ENCODE measurements around the gene CRCP. TPM values are rescaled to one million over a fixed set of nuclear protein-coding genes. Genes with fewer than 3 reads are reported as not detected.
A peak's percentile ranks its signal among the peaks of the same experiment; 100 is the strongest.
"Not testable (repeated sequence)": the region's sequence is repeated elsewhere in the genome, so short reads cannot be mapped to it uniquely, and the experiment has no call there.

CRCP gene
- polyA plus RNA-seq, 1 experiment = 24.7 TPM

DNA sequence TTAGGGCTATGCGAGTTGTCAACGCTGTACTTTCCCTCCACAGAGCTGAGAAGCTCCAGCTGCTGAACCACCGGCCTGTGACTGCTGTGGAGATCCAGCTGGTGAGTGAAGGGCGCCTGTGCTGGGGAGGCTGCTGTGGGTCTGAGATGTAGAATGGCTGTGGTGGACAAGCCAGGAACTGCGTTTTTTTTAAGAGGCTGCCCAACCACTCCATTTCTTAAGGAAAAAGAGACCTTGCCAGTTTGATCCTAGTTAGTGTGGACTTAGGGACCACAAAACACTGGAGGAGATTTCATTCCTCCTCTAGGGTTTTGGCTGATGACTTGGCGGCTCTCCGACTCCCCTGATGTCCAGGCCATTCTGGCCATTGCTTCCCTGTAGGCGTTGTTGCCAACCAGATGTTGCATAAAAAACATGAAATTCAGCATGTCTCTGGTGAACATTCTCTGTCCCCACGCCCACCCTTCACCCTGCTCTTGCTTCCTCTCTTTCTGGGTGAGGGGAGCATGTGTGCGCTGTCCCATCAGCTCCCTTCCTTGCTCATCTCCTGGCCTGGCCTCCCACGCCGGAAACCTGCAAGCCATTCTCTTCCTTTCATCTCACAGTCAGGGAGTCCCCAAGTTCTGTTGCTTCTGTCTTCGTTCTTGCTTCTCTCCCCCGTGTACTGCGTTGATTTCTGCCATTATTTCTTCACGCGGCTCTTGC lies 30.9 kb downstream of the CRCP start:
- Histone ChIP-seq H3K4me3 (ENCODE audit: low read depth, low read length) (no peak overlapping the region), H3K36me3 (ENCODE audit: control insufficient read depth, insufficient read depth, low read length) (peaks cover 5% of the 10 kb centered on the region; the same call in 1 of the 2 replicates), H3K27me3 (ENCODE audit: control insufficient read depth, insufficient read depth, low read length) (no peaks in the 10 kb centered on the region)
- ChIA-PET POLR2A (no interaction called here), CTCF (interaction anchor here (0.6 kb wide), 1 partner anchor 773 kb away, joined by 3 read pairs; no protein-coding TSS in a partner anchor)
- 0 out of 2 replicates have a peak, but pooled peaks have one; percentile 3 for TF ChIP-seq CTCF (IDR thresholded peaks at IDR 0.05; ENCODE audit: insufficient read depth, low read depth, low read length)
- no peak for DNase-seq (ENCODE audit: low read depth)

DNA sequence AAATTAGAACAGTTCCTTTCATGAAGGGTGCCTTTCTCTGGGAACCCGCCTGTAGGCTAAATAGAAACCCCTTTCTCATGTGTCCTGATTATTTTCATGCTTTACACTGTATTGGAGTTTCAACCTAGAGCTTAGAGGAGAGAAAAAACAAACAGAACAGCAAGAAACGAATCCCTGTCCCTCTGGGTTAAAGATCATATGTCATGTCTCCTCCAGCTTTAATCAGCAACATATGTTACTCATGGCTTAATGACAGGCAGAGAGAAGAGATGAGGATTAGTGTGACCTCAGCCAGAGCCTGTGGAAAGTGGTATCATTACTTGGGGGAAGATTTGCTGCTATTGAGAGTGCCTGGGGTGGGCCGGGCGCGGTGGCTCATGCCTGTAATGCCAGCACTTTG lies 32.1 kb downstream of the CRCP start:
- no peak for DNase-seq (ENCODE audit: low read depth)
- no peak overlapping the region for H3K4me3 ChIP-seq (ENCODE audit: low read depth, low read length)
- POLR2A ChIA-PET = no interaction called here
- no peaks in the 10 kb centered on the region for H3K27me3 ChIP-seq (ENCODE audit: control insufficient read depth, insufficient read depth, low read length)
- CTCF ChIA-PET = interaction anchor here (0.6 to 1.0 kb wide), 5 partner anchors 10 to 381 kb away, joined by 3 read pairs; no protein-coding TSS in a partner anchor
- no peak for TF ChIP-seq CTCF (IDR thresholded peaks at IDR 0.05; ENCODE audit: insufficient read depth, low read depth, low read length)
- H3K36me3 ChIP-seq (ENCODE audit: control insufficient read depth, insufficient read depth, low read length) = peaks cover 5% of the 10 kb centered on the region; the same call in 1 of the 2 replicates

DNA sequence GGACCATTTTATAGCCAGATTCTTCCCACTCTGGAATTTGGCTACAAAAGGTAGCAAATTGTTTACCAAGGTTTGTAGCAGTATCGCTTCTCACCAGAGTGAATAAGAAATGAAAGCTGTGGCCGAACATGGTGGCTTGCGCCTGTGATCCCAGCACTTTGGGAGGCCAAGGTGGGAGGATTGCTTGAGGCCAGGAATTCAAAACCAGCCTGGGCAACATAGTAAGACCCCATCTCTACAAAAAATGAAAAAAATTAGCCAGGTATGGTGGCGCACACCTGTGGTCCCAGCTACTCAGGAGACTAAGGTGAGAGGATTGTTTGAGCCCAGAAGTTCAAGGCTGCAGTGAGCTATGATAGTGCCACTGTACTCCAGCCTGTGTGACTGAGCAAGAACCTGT lies 33.0 kb downstream of the CRCP start:
- H3K27me3 ChIP-seq (ENCODE audit: control insufficient read depth, insufficient read depth, low read length); H3K36me3 ChIP-seq (ENCODE audit: control insufficient read depth, insufficient read depth, low read length); DNase-seq (ENCODE audit: low read depth); H3K4me3 ChIP-seq (ENCODE audit: low read depth, low read length); CTCF ChIA-PET; POLR2A ChIA-PET: not testable (repeated sequence)

- no peak for DNase-seq (ENCODE audit: low read depth)
- Histone ChIP-seq H3K4me3 (ENCODE audit: low read depth, low read length) (no peak overlapping the region), H3K36me3 (ENCODE audit: control insufficient read depth, insufficient read depth, low read length) (peaks cover 4% of the 10 kb centered on the region; the same call in 1 of the 2 replicates), H3K27me3 (ENCODE audit: control insufficient read depth, insufficient read depth, low read length) (no peaks in the 10 kb centered on the region)
- POLR2A ChIA-PET = no interaction called here
- CTCF ChIA-PET = interaction anchor here (1.5 to 2.0 kb wide), 2 partner anchors 9 to 18 kb away, joined by 3 to 5 read pairs; no protein-coding TSS in a partner anchor
- TF ChIP-seq CTCF (IDR thresholded peaks at IDR 0.05; ENCODE audit: insufficient read depth, low read depth, low read length) = no peak
Observed at GRCh38 chr7:66150471-66150870, 35.8 kb downstream of the CRCP start.

GRCh38 chr7:66152371-66153191 lies 37.9 kb downstream of the CRCP start:
- ChIA-PET POLR2A (no interaction called here), CTCF (interaction anchor here (1.0 to 1.6 kb wide), 2 partner anchors 53 to 267 kb away, joined by 3 read pairs; partner anchors contain the start of gene TPST1)
- no peak for TF ChIP-seq CTCF (IDR thresholded peaks at IDR 0.05; ENCODE audit: insufficient read depth, low read depth, low read length)
- Histone ChIP-seq H3K4me3 (ENCODE audit: low read depth, low read length) (no peak overlapping the region), H3K27me3 (ENCODE audit: control insufficient read depth, insufficient read depth, low read length) (no peaks in the 10 kb centered on the region), H3K36me3 (ENCODE audit: control insufficient read depth, insufficient read depth, low read length) (peaks cover 5% of the 10 kb centered on the region)
- DNase-seq (ENCODE audit: low read depth) = no peak
